SW480 (cell line): Measurements from ENCODE around the gene NSD2.

ENCODE experiments used
- DNase-seq: peaks from one replicate; pipeline ENCODE4 v3.0.0-alpha.2; 2016; ENCODE audit warnings: low spot score

The NSD2 gene

DNA sequence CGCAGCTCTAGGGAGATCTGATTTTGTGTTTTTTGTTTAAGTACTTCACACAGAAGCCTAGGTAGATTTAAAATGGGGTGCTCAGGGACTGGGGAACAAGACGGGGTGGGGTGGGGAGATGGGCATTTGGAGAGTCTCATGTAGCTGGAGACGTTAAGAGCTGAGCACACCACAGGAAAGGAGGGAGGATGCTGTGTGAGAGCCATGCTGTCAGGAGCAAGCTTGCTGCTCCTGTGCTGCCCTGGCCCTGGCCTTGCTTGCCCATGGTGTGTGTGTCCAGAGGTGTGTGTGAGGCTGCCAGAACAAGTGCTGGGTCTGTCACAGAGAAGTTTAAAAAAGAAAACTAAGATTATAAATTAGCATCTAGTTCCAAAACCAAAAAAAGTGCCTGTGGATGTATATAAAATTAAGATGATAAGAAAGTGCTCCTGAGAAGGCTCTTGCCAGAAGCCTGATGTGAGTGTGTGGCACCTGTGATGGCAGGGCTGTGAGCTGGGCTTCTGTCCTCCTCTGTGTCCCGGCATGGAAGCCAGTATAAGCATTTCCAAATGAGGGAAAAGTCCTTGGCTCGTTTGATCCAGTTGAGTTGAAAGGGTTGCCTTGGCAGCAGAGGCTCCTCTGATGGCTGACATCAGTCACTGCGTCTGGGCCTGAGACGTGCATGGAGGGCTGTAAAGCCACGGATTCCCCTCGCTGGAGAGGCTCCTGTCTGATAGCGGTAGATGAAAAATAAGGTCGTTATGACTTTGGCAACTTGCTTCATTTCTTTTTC, 74.1 kb downstream of the NSD2 start:
- DNase-seq = no peak

GRCh38 chr4:1945912-1946311, 74.7 kb downstream of the NSD2 start:
- no peak for DNase-seq

- DNase-seq = no peak
Observed at GRCh38 chr4:1948232-1948631, 77.0 kb downstream of the NSD2 start.

DNA sequence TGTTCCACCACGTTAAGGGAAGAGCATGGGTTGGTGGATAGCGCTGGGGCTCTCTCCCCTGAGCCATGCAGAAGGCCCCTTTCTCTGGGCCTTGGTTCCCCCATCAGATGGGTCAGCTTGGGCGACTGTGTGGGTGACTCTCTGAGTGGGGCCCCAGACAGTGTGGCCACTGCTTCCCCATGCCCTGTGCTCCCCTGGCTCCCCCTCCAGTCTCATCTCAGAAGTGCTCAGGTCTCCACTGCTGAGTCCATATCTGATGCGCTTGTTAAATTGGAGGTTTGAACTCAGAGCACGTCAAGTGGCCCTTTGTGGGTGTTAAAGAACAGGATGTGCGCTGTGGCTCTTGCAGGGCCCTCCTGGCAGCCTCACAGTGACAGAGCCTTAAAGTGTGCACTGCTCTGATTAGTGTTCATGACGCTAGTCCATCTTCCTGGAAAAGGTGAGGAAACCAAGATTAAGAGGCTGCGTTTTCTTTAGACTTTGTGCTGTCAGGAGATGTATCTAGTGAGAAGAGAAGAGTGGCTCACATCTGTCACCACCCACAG, 77.8 kb downstream of the NSD2 start:
- DNase-seq = no peak

- DNase-seq = no peak
Observed at GRCh38 chr4:1950369-1950768, 79.2 kb downstream of the NSD2 start.

DNA sequence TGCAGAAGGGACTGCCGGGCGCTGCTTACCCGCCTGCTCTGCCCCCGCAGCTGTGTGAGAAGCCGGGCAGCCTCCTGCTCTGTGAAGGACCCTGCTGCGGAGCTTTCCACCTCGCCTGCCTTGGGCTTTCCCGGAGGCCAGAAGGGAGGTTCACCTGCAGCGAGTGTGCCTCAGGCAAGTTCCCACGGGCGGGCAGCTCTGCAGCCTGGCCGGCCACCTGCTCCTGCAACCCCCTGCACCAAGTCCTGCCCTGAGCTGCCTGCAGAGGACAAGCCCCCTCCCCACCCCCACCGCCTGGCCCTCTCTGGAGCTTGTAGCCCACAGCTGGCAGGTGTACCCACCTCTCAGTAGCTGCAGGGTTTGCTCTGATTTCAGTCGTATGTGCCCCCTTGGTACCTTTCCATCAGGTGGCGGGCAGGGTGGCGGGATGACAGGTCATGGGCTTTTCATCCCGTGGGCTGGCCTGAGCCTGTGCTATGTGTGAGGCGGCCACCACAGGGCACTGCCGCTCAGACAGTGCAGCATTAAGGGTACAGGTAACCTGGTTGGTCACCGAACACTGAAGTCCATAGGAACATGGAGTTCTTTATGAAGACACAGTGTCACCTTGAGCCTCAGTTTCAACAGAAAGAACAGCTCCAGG, 81.0 kb downstream of the NSD2 start:
- DNase-seq = no peak

GRCh38 chr4:1952719-1953118, 81.5 kb downstream of the NSD2 start:
- DNase-seq = no peak

GRCh38 chr4:1953335-1953734, 82.1 kb downstream of the NSD2 start:
- DNase-seq = no peak

DNA sequence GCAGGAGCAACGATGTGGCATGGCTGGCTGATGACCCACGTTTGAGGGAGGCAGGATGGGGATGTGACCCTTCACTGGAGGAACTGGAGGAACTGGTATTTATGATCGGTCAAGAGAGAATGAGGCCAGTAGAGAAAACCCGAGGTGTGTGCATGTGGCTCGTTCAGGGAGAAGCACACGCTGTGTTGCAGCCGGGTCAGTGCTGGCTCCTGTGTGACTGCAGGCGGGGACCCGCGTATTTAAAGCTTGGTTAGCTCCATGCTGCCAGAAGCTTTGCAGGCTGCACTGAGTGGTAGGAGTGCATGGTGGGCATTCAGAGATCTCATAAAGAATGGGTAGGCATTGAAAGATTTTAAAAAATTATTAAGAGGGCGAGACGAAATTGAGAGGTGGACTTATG, 85.4 kb downstream of the NSD2 start:
- DNase-seq = no peak

- DNase-seq = no peak
Observed at GRCh38 chr4:1958276-1959103, 87.3 kb downstream of the NSD2 start.

GRCh38 chr4:1959104-1959384, 87.9 kb downstream of the NSD2 start:
- no peak for DNase-seq

DNA sequence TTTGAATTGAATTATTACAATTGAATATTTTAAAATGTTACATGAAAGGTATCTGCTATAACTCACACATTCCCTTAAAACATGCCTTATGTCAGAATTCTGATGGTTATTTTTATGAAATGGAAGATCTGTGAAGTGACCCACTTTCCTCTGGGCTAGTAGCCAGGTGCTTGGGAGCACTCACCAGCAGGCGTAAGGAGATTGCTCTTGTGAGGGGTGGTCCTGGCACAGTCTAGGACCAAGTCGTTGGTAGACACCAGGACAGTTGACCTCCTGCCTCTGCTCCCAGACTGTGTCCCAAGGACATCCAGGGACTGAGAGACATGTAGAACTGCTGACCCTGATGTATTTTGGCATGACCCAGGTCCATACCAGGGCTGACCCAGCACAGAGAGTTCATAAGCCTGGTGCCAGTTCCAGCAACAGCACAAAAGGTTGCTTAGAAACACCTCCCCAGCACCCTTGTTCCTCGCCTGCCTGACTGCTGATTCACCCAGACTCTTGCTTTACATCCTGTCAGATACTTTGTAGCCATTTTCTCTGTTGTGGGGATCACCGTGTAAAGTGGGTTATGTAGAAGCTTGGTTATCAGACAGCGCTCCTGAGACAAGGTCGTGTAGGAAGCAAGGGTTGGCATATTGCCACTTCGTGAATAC, 89.1 kb downstream of the NSD2 start:
- DNase-seq = no peak

DNA sequence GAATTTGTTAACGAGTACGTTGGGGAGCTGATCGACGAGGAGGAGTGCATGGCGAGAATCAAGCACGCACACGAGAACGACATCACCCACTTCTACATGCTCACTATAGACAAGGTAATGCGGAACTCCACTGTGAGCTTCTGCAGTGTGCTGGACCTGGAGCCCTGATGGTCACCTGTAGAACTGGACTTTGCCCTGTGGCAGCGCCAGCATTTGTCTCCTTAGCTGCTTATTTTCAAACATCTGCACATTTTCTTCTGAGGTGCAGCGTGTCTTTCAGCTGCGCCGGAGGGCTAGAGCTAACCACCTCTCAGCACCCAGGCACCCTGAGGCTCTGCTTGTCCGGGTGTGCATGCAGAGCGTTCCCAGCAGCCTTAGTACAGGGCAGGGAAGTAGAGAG, 89.8 kb downstream of the NSD2 start:
- DNase-seq = no peak

- DNase-seq = no peak
Observed at GRCh38 chr4:1961563-1961962, 90.4 kb downstream of the NSD2 start.

DNA sequence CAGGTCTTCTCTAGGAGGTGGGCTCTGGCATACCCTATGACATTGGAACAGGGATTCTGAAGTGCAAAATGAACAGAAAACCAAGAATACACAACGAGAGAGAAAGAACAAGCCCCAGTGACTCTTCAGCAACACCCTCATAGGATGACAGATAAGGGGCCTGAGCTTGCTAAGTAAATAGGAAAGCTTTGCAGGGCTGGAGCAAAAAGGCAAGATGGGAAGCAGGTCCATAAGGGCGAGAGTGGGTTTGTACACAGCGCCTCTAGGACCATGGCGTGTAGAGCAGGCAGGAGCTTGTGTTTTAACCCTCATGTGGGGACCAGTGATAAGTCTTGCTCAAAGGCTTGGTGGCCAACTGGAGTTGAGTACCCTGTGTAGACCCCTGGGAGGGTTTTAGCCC, 91.8 kb downstream of the NSD2 start:
- DNase-seq = no peak

DNA sequence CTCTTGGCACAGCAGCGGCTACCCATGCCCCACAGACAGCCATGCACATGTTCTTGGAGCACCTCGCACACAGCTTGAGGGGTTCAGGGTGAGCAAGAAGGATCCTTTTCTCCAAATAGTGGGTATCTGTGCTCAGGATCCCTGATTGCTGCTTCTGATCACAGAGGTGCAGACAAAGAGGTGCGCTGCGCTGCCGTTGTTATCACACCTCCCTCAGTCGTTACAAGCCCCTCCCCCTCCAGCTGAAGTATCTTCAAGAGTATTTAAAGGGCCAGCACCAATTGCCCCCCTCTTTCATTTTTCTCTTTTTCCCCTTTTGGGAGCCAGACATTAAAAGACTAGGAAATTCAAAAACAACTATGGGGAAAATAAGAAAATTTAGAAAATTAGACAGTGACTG, 93.2 kb downstream of the NSD2 start:
- no peak for DNase-seq

GRCh38 chr4:1964971-1965370, 93.8 kb downstream of the NSD2 start:
- no peak for DNase-seq

- DNase-seq = no peak
Observed at GRCh38 chr4:1967512-1968149, 96.4 kb downstream of the NSD2 start.

DNA sequence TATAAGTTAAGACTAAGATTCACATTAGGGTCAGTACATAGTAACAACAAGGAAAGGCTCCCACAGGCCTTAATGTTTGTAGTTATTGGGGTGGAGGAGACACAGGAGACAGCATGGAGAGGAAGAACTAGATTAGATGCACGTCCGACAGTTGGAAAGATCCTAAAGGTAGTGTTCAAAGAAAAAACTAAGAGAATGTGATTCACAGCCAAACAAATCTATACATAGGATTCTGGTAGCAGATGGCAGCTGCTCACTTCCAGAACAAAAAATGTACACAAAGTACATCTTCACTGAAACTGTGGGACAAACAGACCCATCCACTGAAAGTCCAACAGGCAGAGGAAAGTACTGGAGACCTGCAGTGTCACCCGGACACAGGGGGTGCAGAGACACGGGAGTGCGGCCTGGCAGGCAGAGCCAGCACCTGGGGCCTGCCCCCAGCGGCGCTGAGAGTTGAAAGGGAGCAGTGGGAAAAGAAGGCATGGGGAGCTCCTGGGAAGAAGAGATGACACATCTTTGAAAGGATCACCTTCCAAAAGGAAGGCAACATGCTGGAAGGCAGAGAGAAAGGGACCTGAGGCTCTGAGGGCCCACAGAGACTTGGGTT, 97.6 kb downstream of the NSD2 start:
- DNase-seq = no peak

GRCh38 chr4:1969928-1970723, 98.9 kb downstream of the NSD2 start:
- no peak for DNase-seq

- no peak for DNase-seq
Observed at GRCh38 chr4:1970926-1971325, 99.7 kb downstream of the NSD2 start.
